Suprapubic skin (tissue), 4 donors: Measurements from ENCODE around the gene MAPK14. TPM values are rescaled to one million over a fixed set of nuclear protein-coding genes. Genes with fewer than 3 reads are reported as not detected.
"Not testable (repeated sequence)": the region's sequence is repeated elsewhere in the genome, so short reads cannot be mapped to it uniquely, and the experiment has no call there.

Experiments used
- DNase-seq, 2 donors: peaks; one replicate each; pipeline ENCODE4 v3.0.0-alpha.2; 2019; ENCODE audit warnings: low spot score in 2 of 2
- H3K27ac ChIP-seq: fragments of 200-600 bp; sonication (generic); one replicate; pipeline ENCODE4 v1.5.1; 2019
- H3K27me3 ChIP-seq: fragments of 200-600 bp; sonication (generic); one replicate; pipeline ENCODE4 v1.5.1; 2019
- H3K36me3 ChIP-seq: fragments of 200-600 bp; sonication (generic); one replicate; pipeline ENCODE4 v1.5.1; 2019
- H3K4me1 ChIP-seq: fragments of 200-600 bp; sonication (generic); one replicate; pipeline ENCODE4 v1.5.1; 2019
- H3K4me3 ChIP-seq: fragments of 200-600 bp; sonication (generic); one replicate; pipeline ENCODE4 v1.5.1; 2019; ENCODE audit warnings: mild to moderate bottlenecking
- H3K9me3 ChIP-seq: fragments of 200-600 bp; sonication (generic); one replicate; pipeline ENCODE4 v1.5.1; 2019
- EP300 ChIP-seq: sonication (generic); formaldehyde crosslinking; IDR thresholded peaks from one replicate; pipeline ENCODE4 v1.6.1; 2017; ENCODE audit warnings: antibody characterized with exemption
- POLR2A ChIP-seq, 2 donors: fragments of 450-650 bp; IDR thresholded peaks; one replicate each; pipeline ENCODE4 v1.6.1; 2017; ENCODE audit warnings: antibody characterized with exemption in 2 of 2, mild to moderate bottlenecking in 2 of 2, moderate library complexity in 2 of 2
- POLR2AphosphoS5 ChIP-seq, 3 donors: sonication (generic); formaldehyde crosslinking; IDR thresholded peaks; one replicate each; pipeline ENCODE4 v1.6.1; 2017; ENCODE audit warnings: antibody characterized with exemption in 3 of 3
- WGBS: methylation state at CpG from one replicate; pipeline ENCODE4 v1.1.5; 2018; 5-methylcytosine and 5-hydroxymethylcytosine counted together
- total RNA-seq, 4 donors: library from RNA; depleted of rRNA; stranded (reverse); fragments of >200 nt; gene quantifications; one replicate each; pipeline ENCODE4 v1.1.0, GENCODE V29; 2016
- TF ChIP-seq, protein P1 (sequence below), 2 donors: fragments of 200-600 bp in 1 of 2; fragments of 450-650 bp in 1 of 2; sonication (generic) in 1 of 2; IDR thresholded peaks; one replicate each; pipeline ENCODE4 v1.5.1; 2016 to 2019; ENCODE audit warnings: antibody characterized with exemption in 2 of 2, mild to moderate bottlenecking in 1 of 2, moderate library complexity in 1 of 2

The MAPK14 gene
- total RNA-seq, 4 donors from 2014 or later: 51.7 to 105 (median 57.8) TPM

DNA sequence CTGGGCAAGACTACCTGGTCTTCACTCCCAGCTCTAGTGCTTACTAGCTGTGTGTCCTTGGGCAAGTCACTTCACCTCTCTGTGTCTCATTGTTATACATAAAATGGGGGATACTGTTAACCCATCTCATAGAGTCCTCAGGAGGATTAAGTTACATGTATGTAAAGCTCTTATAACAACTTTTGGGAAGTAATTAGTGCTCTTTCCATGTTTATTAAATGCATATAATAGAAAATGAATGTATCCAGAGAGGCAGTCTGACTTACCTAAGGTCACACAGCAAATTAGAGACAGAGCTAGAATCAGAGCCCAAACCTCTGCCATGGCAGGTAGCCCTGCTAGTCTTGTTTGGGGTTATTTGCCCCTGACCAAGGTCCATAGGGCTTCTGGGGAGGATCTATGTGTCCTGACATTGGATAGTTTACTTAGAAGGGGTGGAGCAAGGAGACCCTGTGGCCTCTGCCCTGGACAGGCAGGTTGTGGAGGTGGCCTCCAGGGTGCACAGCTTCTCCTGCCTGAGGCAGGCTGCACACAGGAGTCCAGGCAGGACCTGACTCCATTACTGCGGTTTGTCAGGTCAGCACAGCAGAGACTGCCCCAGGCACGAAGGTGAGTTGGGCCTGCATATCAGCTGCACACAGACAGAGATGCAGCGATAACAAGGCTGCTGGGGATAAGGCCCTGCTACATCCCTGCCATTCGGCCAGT, 94.3 kb downstream of the MAPK14 start:
- TF ChIP-seq, protein P1, sequence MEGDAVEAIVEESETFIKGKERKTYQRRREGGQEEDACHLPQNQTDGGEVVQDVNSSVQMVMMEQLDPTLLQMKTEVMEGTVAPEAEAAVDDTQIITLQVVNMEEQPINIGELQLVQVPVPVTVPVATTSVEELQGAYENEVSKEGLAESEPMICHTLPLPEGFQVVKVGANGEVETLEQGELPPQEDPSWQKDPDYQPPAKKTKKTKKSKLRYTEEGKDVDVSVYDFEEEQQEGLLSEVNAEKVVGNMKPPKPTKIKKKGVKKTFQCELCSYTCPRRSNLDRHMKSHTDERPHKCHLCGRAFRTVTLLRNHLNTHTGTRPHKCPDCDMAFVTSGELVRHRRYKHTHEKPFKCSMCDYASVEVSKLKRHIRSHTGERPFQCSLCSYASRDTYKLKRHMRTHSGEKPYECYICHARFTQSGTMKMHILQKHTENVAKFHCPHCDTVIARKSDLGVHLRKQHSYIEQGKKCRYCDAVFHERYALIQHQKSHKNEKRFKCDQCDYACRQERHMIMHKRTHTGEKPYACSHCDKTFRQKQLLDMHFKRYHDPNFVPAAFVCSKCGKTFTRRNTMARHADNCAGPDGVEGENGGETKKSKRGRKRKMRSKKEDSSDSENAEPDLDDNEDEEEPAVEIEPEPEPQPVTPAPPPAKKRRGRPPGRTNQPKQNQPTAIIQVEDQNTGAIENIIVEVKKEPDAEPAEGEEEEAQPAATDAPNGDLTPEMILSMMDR (IDR thresholded peaks at IDR 0.05): no peak
- TF ChIP-seq POLR2A (IDR thresholded peaks at IDR 0.05): no peak
- TF ChIP-seq EP300: no peak
- no peak for TF ChIP-seq POLR2AphosphoS5 (IDR thresholded peaks at IDR 0.05)
- no peaks in the 10 kb centered on the region for H3K9me3 ChIP-seq
- 75% methylated on average over 4 of the region's 4 CpGs for WGBS
- H3K36me3 ChIP-seq: no peaks in the 10 kb centered on the region
- H3K4me3 ChIP-seq: no peak overlapping the region
- no peak for DNase-seq
- no peaks in the 10 kb centered on the region for H3K27me3 ChIP-seq
- H3K27ac ChIP-seq: peak overlapping the region; percentile 36
- H3K4me1 ChIP-seq: peaks cover 44% of the 10 kb centered on the region

DNA sequence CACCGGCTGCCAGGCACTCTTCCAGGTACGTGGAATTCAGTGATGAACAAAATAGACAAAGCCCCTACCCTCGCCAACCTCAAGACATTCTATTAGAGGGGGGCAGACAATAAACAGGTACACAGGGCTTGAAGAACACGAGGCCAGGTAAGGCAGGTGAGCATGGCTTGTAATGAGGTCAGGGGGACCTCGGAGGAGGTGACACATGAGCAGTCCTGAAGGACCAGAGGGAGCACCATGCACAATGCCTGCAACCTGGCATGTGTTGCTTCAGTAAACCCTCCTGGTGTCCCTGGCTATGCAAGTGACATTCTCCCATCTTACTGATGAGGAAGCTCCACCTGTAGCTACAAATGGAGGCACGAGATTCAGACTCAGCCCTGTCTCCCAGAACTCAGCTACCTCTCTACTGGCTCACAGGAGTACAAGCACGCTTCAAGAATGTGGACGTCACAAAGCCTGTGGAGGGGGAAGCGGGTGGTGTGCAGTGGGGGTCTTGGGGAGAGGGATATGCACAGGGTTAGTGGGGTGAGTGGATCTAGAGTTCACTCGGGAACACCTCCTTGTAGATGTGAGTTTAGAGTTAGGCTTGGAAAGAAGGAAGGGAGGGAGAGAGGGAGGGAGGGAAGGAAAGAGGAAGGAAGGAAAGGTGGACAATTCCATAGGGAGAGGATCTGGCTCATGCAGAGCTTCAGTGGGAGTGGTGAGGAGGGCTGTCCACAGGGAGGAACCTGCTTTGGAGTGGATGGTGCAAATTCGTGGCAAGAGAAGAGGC, 95.1 kb downstream of the MAPK14 start:
- Histone ChIP-seq H3K4me3 (no peak overlapping the region), H3K36me3 (no peaks in the 10 kb centered on the region), H3K4me1 (peaks cover 42% of the 10 kb centered on the region), H3K9me3 (no peaks in the 10 kb centered on the region), H3K27me3 (no peaks in the 10 kb centered on the region), H3K27ac (no peak overlapping the region)
- TF ChIP-seq EP300 (no peak), POLR2A (IDR thresholded peaks at IDR 0.05) (no peak), POLR2AphosphoS5 (IDR thresholded peaks at IDR 0.05) (no peak)
- TF ChIP-seq, protein P1 (IDR thresholded peaks at IDR 0.05): no peak
- WGBS: 73% methylated on average over 10 of the region's 11 CpGs
- peak in 1 of 2 donors; percentile 57 for DNase-seq

DNA sequence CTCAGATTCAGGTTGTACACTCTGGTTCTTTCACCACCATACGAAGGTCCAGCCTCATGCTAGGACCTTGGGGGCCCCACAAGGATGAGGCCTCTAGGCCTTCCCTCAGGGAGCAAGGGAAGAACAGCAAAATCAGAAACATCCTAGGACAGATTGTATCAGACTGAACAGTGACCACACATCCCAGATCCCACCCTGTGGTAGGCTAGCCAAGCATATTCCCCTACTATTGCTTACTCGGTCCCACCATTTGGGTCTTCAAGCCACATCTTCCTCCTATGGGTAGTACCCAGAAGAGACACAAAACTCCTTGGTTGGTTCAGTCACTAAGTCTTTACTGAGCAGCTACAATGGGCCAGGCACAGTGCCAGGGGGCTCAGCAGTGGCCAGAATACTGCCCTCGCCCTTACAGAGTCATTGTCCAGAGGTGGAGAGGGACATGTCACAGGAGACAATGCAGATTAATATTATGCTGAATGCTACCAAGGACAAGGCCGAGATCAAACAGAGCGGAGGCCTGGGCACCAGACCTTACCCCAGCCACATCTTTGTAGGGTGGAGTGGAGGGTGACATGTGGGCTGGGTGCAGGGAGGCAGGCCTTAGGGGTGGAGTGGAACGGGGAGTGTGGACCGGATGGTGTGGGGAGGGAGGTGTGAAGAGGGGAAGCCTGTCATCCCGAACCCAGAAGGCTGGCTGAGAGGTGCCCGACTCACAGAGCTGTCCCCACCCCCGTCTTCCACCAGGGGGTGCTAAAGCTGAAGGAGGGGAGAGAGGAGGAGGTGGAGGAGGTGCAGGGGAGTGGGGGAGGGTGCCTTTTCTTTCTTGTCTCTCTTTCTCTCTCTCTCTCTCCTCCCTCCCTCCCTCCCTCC, 95.9 kb downstream of the MAPK14 start:
- no peaks in the 10 kb centered on the region for H3K9me3 ChIP-seq
- TF ChIP-seq EP300 (no peak), POLR2A (IDR thresholded peaks at IDR 0.05) (no peak), POLR2AphosphoS5 (IDR thresholded peaks at IDR 0.05) (no peak)
- TF ChIP-seq, protein P1 (IDR thresholded peaks at IDR 0.05): peak; percentile 72 to 80
- peak; percentile 89 to 91 for DNase-seq
- no peaks in the 10 kb centered on the region for H3K36me3 ChIP-seq
- peaks cover 36% of the 10 kb centered on the region for H3K4me1 ChIP-seq
- no peak overlapping the region for H3K4me3 ChIP-seq
- no peaks in the 10 kb centered on the region for H3K27me3 ChIP-seq
- 38% methylated on average over 10 of the region's 10 CpGs for WGBS
- no peak overlapping the region for H3K27ac ChIP-seq

DNA sequence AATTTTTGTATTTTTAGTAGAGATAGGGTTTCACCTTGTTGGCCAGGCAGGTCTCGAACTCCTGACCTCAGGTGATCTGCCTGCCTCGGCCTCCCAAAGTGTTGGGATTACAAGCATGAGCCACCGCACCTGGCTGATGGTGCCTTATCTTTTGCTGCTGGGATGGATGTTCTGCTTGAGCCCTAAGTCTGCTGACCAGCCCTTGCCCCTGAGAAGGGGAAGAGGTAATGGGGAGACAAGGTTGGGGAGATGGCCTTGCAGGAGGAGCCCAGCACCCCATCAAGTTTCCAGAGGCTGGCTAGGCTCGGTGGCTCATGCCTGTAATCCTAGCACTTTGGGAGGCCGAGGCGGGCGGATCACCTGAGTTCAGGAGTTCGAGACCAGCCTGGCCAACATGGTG, 96.7 kb downstream of the MAPK14 start:
- not testable (repeated sequence) for H3K4me3 ChIP-seq, H3K9me3 ChIP-seq, H3K36me3 ChIP-seq, H3K27me3 ChIP-seq, H3K27ac ChIP-seq
- WGBS: 91% methylated on average over 8 of the region's 8 CpGs
- peaks cover 36% of the 10 kb centered on the region for H3K4me1 ChIP-seq
- DNase-seq: peak in 1 of 2 donors; percentile 52

DNA sequence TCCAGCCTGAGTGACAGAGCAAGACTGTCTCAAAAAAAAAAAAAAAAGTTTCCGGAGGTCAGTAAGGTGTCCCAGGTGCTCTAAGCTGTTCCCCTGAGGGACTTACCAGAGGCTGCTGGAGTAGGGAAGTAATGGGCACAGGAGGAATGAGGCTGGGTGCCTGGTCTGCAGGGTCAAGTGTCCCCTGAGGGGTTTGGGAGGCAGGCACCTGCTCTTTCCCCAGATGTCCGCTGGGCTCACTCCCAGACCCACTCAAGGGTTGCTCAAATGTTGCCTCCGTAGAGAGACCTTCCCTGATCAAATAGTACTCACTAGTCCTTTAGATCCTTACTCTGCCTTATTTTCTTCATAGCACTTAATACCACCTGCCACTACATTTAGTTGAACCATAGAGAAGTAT, 97.3 kb downstream of the MAPK14 start:
- no peak overlapping the region for H3K4me3 ChIP-seq
- WGBS: 82% methylated on average over 3 of the region's 3 CpGs
- TF ChIP-seq EP300 (no peak), POLR2A (IDR thresholded peaks at IDR 0.05) (no peak), POLR2AphosphoS5 (IDR thresholded peaks at IDR 0.05) (no peak)
- TF ChIP-seq, protein P1 (IDR thresholded peaks at IDR 0.05): no peak
- no peaks in the 10 kb centered on the region for H3K27me3 ChIP-seq
- H3K36me3 ChIP-seq: no peaks in the 10 kb centered on the region
- no peaks in the 10 kb centered on the region for H3K9me3 ChIP-seq
- H3K27ac ChIP-seq: no peak overlapping the region
- peaks cover 41% of the 10 kb centered on the region for H3K4me1 ChIP-seq
- DNase-seq: peak in 1 of 2 donors; percentile 49
